GM18867 (cell line): ENCODE measurements around the gene PCDHA7.
"Not testable (repeated sequence)": the region's sequence is repeated elsewhere in the genome, so short reads cannot be mapped to it uniquely, and the experiment has no call there.

ENCODE experiments used
- ATAC-seq: cut with Tn5 transposase; IDR thresholded peaks from one replicate; pipeline ENCODE4 v1.9.1; 2021; ENCODE audit warnings: mild to moderate bottlenecking, moderate library complexity; ENCODE audit not compliant: unreplicated experiment

The PCDHA7 gene

DNA sequence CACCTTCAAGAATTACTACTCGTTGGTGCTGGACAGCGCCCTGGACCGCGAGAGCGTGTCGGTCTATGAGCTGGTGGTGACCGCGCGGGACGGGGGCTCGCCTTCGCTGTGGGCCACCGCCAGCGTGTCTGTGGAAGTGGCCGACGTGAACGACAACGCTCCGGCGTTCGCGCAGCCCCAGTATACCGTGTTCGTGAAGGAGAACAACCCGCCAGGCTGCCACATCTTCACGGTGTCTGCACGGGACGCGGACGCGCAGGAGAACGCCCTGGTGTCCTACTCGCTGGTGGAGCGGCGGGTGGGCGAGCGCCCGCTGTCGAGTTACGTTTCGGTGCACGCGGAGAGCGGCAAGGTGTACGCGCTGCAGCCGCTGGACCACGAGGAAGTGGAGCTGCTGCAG is 11.1 kb upstream of the PCDHA7 start:
- ATAC-seq = not testable (repeated sequence)

DNA sequence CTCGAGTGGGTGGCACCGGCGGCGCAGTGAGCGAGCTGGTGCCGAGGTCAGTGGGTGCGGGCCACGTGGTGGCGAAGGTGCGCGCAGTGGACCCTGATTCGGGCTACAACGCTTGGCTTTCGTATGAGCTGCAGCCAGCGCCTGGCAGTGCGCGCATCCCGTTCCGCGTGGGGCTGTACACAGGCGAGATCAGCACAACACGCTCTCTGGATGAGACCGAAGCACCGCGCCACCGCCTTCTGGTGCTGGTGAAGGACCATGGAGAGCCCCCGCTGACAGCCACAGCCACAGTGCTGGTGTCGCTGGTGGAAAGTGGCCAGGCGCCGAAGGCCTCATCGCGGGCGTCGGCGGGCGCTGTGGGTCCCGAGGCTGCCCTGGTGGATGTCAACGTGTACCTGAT is 10.6 kb upstream of the PCDHA7 start:
- no peak for ATAC-seq

DNA sequence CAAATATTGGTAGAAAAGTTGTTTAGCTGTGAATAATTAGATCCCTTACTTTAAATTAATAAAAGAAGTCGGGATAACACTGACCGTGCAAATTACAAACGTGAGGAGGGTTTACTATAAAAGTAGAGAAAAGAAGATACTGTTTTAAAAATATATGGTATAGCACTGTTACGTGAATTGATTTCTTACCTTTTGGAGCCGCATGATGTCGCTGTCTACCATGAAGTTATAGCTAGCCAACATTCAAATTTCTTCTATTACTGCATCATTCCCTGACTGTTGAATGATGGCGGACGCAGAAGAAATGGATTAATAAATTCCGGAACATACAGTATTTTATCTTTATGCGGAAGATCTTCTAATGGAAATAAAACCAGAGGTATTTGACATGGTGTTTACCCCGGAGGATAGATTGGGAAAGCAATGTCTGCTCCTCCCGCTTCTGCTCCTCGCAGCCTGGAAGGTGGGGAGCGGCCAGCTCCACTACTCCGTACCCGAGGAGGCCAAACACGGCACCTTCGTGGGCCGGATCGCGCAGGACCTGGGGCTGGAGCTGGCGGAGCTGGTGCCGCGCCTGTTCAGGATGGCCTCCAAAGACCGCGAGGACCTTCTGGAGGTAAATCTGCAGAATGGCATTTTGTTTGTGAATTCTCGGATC is 6.2 kb upstream of the PCDHA7 start, which contains the start of gene PCDHA6:
PCDHA6 (plus strand) TSS at position 257 of the 658 bp plus-strand sequence; CDS start at position 389, 132 bp downstream.
- ATAC-seq = no peak

DNA sequence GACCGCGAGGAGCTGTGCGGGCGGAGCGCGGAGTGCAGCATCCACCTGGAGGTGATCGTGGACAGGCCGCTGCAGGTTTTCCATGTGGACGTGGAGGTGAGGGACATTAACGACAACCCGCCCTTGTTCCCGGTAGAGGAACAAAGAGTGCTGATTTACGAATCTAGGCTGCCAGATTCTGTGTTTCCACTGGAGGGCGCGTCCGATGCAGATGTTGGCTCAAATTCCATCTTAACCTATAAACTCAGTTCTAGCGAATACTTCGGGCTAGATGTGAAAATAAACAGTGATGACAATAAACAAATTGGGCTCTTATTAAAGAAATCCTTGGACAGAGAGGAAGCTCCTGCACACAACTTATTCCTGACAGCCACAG is 5.7 kb upstream of the PCDHA7 start:
- no peak for ATAC-seq

DNA sequence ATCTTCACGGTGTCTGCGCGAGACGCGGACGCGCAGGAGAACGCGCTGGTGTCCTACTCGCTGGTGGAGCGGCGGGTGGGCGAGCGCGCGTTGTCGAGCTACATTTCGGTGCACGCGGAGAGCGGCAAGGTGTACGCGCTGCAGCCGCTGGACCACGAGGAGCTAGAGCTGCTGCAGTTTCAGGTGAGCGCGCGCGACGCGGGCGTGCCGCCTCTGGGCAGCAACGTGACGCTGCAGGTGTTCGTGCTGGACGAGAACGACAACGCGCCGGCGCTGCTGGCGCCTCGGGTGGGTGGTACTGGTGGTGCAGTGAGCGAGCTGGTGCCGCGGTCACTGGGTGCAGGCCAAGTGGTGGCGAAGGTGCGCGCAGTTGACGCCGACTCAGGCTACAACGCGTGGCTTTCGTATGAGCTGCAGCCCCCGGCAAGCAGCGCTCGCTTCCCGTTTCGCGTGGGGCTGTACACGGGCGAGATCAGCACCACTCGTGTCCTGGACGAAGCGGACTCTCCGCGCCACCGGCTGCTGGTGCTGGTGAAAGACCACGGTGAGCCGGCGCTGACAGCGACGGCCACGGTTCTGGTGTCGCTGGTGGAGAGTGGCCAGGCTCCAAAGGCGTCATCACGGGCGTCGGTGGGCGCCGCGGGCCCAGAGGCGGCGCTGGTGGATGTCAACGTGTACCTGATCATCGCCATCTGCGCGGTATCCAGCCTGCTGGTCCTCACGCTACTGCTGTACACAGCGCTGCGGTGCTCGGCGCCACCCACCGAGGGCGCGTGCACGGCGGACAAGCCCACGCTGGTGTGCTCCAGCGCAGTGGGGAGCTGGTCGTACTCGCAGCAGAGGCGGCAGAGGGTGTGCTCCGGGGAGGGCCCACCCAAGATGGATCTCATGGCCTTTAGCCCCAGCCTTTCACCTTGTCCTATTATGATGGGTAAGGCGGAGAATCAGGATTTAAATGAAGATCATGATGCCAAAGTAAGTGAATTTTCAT is 4.3 kb upstream of the PCDHA7 start:
- ATAC-seq = not testable (repeated sequence)

DNA sequence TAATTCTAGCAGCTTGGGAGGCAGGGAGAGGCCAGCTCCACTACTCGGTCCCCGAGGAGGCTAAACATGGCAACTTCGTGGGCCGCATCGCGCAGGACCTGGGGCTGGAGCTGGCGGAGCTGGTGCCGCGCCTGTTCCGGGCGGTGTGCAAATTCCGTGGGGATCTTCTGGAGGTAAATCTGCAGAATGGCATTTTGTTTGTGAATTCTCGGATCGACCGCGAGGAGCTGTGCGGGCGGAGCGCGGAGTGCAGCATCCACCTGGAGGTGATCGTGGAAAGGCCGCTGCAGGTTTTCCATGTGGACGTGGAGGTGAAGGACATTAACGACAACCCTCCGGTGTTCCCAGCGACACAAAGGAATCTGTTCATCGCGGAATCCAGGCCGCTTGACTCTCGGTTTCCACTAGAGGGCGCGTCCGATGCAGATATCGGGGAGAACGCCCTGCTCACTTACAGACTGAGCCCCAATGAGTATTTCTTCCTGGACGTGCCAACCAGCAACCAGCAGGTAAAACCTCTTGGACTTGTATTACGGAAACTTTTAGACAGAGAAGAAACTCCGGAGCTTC is 455 bp downstream of the PCDHA7 start:
- ATAC-seq = not testable (repeated sequence)

DNA sequence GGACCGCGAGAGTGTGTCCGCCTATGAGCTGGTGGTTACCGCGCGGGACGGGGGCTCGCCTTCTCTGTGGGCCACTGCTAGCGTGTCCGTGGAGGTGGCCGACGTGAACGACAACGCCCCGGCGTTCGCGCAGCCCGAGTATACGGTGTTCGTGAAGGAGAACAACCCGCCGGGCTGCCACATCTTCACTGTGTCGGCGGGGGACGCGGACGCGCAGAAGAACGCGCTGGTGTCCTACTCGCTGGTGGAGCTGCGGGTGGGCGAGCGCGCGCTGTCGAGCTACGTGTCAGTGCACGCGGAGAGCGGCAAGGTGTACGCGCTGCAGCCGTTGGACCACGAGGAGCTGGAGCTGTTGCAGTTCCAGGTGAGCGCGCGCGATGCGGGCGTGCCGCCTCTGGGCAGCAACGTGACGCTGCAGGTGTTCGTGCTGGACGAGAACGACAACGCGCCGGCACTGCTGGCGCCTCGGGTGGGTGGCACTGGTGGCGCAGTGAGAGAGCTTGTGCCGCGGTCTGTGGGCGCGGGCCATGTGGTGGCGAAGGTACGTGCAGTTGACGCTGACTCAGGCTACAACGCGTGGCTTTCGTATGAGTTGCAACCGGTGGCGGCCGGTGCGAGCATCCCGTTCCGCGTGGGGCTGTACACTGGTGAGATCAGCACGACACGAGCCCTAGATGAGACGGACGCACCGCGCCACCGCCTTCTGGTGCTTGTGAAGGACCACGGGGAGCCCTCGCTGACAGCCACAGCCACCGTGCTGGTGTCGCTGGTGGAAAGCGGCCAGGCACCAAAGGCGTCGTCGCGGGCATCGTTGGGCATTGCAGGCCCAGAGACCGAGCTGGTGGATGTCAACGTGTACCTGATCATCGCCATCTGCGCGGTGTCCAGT is 1.8 kb downstream of the PCDHA7 start:
- no peak for ATAC-seq

DNA sequence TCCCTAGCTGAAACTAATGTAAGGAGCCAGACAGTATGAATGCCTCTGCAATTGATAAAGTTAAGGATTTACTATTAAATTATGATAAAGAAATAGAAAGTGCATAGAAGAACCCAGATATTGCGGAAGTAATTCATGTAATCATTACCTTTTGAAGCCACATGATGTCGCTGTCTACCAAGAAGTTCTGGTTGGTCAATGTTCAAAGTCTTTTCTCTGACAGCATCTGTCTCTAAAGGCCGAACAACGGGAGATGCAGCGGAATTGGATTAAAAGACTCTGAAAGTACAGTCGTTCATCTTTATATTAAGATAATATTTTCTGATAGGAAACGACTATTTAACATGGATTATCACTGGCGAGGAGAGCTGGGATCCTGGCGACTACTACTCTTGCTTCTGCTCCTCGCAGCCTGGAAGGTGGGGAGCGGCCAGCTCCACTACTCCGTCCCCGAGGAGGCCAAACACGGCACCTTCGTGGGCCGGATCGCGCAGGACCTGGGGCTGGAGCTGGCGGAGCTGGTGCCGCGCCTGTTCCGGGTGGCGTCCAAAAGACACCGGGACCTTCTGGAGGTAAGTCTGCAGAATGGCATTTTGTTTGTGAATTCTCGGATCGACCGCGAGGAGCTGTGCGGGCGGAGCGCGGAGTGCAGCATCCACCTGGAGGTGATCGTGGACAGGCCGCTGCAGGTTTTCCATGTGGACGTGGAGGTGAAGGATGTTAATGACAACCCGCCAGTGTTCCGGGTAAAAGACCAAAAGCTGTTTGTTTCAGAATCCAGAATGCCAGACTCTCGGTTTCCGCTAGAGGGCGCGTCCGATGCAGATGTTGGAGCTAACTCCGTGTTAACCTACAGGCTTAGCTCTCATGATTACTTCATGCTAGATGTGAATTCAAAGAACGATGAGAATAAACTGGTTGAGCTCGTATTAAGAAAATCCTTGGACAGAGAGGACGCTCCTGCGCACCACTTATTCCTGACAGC is 7.2 kb downstream of the PCDHA7 start, which contains the start of gene PCDHA8:
PCDHA8 (plus strand) TSS at position 210 of the 985 bp plus-strand sequence; CDS start at position 345, 135 bp downstream.
- no peak for ATAC-seq

DNA sequence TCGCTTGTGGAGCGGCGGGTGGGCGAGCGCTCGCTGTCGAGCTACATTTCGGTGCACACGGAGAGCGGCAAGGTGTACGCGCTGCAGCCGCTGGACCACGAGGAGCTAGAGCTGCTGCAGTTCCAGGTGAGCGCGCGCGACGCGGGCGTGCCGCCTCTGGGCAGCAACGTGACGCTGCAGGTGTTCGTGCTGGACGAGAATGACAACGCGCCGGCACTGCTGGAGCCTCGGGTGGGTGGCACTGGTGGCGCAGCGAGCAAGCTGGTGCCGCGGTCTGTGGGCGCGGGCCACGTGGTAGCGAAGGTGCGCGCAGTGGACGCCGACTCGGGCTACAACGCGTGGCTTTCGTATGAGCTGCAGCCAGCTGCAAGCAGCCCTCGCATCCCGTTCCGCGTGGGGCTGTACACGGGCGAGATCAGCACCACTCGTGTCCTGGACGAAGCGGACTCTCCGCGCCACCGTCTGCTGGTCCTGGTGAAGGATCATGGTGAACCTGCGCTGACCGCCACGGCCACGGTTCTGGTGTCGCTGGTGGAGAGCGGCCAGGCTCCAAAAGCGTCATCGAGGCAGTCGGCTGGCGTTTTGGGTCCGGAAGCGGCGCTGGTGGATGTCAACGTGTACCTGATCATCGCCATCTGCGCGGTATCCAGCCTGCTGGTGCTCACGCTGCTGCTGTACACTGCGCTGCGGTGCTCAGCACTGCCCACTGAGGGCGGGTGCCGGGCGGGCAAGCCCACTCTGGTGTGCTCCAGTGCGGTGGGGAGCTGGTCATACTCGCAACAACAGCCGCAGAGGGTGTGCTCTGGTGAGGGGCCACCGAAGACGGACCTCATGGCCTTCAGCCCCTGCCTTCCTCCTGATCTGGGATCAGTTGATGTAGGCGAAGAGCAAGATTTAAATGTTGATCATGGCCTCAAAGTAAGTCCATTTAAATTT is 9.0 kb downstream of the PCDHA7 start:
- ATAC-seq = no peak

DNA sequence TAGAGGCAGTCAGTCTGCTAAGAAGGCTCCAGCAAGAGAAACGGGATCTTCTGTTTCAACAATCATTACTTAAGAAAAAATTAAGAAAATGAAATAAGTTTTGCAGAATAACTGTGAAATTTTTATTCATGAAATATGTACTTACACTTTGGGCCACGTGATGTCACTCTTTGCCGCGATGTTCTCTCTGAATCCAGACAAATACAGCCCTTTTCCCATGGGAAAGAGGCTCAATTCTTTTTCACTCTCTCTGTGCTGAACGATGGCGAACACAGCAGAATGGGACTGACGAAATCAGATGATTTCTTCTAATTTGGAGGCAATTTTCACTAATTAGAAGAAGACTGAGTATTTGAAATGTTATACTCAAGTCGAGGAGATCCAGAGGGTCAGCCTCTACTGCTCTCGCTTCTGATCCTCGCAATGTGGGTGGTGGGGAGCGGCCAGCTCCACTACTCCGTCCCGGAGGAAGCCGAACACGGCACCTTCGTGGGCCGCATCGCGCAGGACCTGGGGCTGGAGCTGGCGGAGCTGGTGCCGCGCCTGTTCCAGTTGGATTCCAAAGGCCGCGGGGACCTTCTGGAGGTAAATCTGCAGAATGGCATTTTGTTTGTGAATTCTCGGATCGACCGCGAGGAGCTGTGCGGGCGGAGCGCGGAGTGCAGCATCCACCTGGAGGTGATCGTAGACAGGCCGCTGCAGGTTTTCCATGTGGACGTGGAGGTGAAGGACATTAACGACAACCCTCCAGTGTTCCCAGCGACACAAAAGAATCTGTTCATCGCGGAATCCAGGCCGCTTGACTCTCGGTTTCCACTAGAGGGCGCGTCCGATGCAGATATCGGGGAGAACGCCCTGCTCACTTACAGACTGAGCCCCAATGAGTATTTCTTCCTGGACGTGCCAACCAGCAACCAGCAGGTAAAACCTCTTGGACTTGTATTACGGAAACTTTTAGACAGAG is 14.4 kb downstream of the PCDHA7 start, which contains the start of gene PCDHA9:
PCDHA9 (plus strand) TSS at position 244 of the 964 bp plus-strand sequence; CDS start at position 358, 114 bp downstream.
- not testable (repeated sequence) for ATAC-seq

DNA sequence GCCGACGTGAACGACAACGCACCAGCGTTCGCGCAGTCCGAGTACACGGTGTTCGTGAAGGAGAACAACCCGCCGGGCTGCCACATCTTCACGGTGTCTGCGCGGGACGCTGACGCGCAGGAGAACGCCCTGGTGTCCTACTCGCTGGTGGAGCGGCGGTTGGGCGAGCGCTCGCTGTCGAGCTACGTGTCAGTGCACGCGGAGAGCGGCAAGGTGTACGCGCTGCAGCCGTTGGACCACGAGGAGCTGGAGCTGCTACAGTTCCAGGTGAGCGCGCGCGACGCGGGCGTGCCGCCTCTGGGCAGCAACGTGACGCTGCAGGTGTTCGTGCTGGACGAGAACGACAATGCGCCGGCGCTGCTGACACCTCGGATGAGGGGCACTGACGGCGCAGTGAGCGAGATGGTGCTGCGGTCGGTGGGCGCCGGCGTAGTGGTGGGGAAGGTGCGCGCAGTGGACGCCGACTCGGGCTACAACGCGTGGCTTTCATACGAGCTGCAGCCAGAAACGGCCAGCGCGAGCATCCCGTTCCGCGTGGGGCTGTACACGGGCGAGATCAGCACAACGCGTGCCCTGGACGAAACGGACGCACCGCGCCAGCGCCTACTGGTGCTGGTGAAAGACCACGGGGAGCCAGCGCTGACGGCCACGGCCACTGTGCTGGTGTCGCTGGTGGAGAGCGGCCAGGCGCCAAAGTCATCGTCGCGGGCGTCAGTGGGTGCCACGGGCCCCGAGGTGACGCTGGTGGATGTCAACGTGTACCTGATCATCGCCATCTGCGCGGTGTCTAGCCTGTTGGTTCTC is 16.0 kb downstream of the PCDHA7 start:
- ATAC-seq = not testable (repeated sequence)

DNA sequence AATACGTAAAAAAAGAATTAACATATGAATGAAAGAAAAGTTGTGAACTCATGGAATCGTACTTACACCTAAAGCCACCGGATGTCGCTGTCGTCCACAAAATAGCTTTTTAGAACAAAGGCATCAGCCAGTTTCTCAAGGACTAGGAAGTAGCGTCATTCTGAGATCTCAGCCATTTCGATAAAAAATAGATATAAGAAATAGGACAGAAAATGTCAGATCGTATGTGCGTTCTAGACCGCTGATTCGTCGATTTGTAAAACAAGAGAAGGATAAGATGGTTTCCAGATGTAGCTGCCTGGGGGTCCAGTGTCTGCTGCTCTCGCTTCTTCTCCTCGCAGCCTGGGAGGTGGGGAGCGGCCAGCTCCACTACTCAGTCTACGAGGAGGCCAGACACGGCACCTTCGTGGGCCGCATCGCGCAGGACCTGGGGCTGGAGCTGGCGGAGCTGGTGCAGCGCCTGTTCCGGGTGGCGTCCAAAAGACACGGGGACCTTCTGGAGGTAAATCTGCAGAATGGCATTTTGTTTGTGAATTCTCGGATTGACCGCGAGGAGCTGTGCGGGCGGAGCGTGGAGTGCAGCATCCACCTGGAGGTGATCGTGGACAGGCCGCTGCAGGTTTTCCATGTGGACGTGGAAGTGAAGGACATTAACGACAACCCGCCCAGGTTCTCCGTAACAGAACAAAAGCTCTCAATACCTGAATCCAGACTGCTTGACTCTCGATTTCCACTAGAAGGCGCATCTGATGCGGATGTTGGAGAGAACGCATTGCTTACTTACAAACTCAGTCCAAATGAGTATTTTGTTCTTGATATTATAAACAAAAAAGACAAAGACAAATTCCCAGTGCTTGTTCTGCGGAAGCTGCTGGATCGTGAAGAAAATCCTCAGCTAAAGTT is 22.0 kb downstream of the PCDHA7 start, which contains the start of gene PCDHA10:
PCDHA10 (plus strand) TSS at position 126 of the 903 bp plus-strand sequence; CDS start at position 278, 152 bp downstream.
- no peak for ATAC-seq

DNA sequence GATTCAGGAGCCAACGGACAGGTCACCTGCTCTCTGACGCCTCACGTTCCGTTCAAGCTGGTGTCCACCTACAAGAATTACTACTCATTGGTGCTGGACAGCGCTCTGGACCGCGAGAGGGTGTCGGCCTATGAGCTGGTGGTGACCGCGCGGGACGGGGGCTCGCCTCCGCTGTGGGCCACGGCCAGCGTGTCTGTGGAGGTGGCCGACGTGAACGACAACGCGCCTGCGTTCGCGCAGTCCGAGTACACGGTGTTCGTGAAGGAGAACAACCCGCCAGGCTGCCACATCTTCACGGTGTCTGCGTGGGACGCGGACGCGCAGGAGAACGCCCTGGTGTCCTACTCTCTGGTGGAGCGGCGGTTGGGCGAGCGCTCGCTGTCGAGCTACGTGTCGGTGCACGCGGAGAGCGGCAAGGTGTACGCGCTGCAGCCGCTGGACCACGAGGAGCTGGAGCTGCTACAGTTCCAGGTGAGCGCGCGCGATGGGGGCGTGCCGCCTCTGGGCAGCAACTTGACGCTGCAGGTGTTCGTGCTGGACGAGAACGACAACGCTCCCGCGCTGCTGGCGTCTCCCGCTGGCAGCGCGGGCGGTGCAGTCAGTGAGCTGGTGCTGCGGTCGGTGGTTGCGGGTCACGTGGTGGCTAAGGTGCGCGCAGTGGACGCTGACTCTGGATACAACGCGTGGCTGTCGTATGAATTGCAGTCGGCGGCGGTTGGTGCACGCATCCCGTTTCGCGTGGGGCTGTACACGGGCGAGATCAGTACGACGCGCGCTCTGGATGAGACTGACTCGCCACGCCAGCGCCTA is 23.3 kb downstream of the PCDHA7 start:
- ATAC-seq = no peak

DNA sequence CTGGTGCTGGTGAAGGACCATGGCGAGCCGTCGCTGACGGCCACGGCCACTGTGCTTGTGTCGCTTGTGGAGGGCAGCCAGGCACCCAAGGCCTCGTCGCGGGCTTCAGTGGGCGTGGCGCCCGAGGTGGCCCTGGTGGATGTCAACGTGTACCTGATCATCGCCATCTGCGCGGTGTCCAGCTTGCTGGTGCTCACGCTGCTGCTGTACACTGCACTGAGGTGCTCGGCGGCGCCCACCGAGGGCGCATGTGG is 23.8 kb downstream of the PCDHA7 start:
- no peak for ATAC-seq
